ENCODE data around the gene ZNF783.

- no peak for TF ChIP-seq CTCF (IDR thresholded peaks at IDR 0.05; ENCODE audit: control extremely low read depth in 1 of 3, insufficient read depth in 1 of 3, low read depth in 1 of 3, low read length in 3 of 3)
- TF ChIP-seq MAFK (IDR thresholded peaks at IDR 0.05; ENCODE audit: low read depth, low read length), result no peak
- no peak for TF ChIP-seq KDM1A (IDR thresholded peaks at IDR 0.05; ENCODE audit: borderline replicate concordance, low read length)
- TF ChIP-seq TEAD4 (IDR thresholded peaks at IDR 0.05; ENCODE audit: low read depth, low read length), result no peak
- no peak for TF ChIP-seq BCL11A (IDR thresholded peaks at IDR 0.05; ENCODE audit: low read depth in 2 of 2, low read length in 2 of 2)
- TF ChIP-seq TCF12 (IDR thresholded peaks at IDR 0.05; ENCODE audit: low read depth, low read length), result no peak
- no peak for TF ChIP-seq POLR2A (IDR thresholded peaks at IDR 0.05; ENCODE audit: control extremely low read depth in 1 of 2, low read depth in 2 of 2, low read length in 2 of 2)
- no peak for TF ChIP-seq RAD21 (IDR thresholded peaks at IDR 0.05 in 1 of 2, conservative IDR thresholded peaks at IDR 0.05 in 1 of 2; ENCODE audit: low read depth in 2 of 2, low read length in 2 of 2)
- TF ChIP-seq MAX (IDR thresholded peaks at IDR 0.05), result no peak
- TF ChIP-seq POU5F1 (IDR thresholded peaks at IDR 0.05; ENCODE audit: low read depth, low read length), result no peak
Observed at GRCh38 chr7:149302865-149303264, 40.9 kb downstream of the ZNF783 start.

All from H1 (cell line).